Peyer's patch (tissue), 4 donors: Measurements from ENCODE around the gene CSK.

Experiments used
- POLR2A ChIP-seq, 2 donors: fragments of 450-650 bp; IDR thresholded peaks; one replicate each; pipeline ENCODE4 v1.5.1; 2017; ENCODE audit warnings: antibody characterized with exemption in 2 of 2, mild to moderate bottlenecking in 2 of 2, moderate library complexity in 2 of 2
- TF ChIP-seq, protein P1 (sequence below), 6 experiments: fragments of 450-650 bp in 4 of 6; fragments of 200-600 bp in 2 of 6; sonication (generic) in 1 of 6; IDR thresholded peaks; one replicate each; pipeline ENCODE4 v1.5.1; 2017 to 2019; ENCODE audit warnings: antibody characterized with exemption in 6 of 6, mild to moderate bottlenecking in 3 of 6, moderate library complexity in 1 of 6

DNA sequence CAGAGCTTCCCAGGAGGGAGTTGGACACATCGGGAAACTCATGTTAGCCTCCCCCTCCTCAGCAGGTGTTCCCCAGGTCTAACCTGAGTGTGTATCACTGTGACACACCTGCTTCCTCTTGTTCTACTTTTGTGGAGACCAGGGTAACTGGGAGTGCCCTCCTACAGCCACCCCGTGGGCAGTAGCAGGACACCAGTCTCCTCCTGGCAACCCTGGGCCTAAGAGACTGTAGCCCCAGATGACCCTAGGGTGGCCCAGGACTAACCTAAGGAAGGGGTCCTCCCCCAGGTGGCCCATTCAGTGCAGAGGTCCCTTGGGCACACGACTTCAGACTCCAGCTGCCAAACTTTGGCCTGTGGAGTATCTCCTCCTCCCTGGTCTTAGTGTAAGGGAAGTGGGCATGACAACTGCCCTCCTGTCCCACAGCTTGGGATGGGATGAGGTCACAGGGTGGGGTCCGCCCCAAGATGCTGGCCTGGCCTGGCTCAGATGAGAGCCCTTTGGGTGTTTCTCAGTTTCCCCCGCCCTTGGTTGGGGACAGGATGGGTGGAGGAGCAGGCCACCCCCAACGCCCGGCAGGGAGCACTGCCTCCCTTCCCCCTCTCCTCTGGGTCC, 4.8 kb downstream of the CSK start:
- TF ChIP-seq, protein P1, sequence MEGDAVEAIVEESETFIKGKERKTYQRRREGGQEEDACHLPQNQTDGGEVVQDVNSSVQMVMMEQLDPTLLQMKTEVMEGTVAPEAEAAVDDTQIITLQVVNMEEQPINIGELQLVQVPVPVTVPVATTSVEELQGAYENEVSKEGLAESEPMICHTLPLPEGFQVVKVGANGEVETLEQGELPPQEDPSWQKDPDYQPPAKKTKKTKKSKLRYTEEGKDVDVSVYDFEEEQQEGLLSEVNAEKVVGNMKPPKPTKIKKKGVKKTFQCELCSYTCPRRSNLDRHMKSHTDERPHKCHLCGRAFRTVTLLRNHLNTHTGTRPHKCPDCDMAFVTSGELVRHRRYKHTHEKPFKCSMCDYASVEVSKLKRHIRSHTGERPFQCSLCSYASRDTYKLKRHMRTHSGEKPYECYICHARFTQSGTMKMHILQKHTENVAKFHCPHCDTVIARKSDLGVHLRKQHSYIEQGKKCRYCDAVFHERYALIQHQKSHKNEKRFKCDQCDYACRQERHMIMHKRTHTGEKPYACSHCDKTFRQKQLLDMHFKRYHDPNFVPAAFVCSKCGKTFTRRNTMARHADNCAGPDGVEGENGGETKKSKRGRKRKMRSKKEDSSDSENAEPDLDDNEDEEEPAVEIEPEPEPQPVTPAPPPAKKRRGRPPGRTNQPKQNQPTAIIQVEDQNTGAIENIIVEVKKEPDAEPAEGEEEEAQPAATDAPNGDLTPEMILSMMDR (IDR thresholded peaks at IDR 0.05): no peak
- no peak for TF ChIP-seq POLR2A (IDR thresholded peaks at IDR 0.05)
